K562 (cell line): ENCODE data around the gene BSPRY. TPM values are rescaled to one million over a fixed set of nuclear protein-coding genes. Genes with fewer than 3 reads are reported as not detected.

ENCODE experiments used
- ATAC-seq: fragments of 200-7000 bp; cut with Tn5 transposase; 3 replicates; pipeline ENCODE4 v1.9.1; 2020; ENCODE audit warnings: moderate library complexity
- BruUV-seq: library from RNA; stranded (reverse); fragments of 400-500 nt; replicated peaks from 2 replicates; lab custom pipeline; 2021; lab: Mats Ljungman, UMichigan
- CTCF ChIA-PET: fragments of 300-600 bp; formaldehyde crosslinking; extraction: SDS; loops from one replicate; lab custom pipeline; 2021; ENCODE audit warnings: low intra/inter-chr PET ratio; lab: Yijun Ruan, JAX
- POLR2A ChIA-PET: fragments of 300-600, 350-650 bp; sonication (Branson Sonifier 250); formaldehyde crosslinking; extraction: SDS; loops from one replicate; lab custom pipeline; 2021; ENCODE audit warnings: antibody characterized with exemption, inconsistent platforms; lab: Yijun Ruan, JAX
- DNase-seq, 4 experiments: peaks; one replicate each; pipeline versions ENCODE4 v3.0.0 to v3.0.0-alpha.2; 2011 to 2018; ENCODE audit warnings: low spot score in 3 of 4, mixed read lengths in 3 of 4; ENCODE audit errors: extremely low read depth in 1 of 4
- FAIRE-seq: peaks from 2 replicates; lab custom pipeline; 2011; peaks lifted over from hg19 to GRCh38; lab: Jason Lieb, UNC
- H2AFZ ChIP-seq: 2 replicates; pipeline ENCODE4 v1.6.0; 2011; ENCODE audit warnings: low read depth, low read length, control low read depth, inconsistent platforms
- H3K27ac ChIP-seq: fragments of 200-600 bp; 3 replicates; pipeline ENCODE4 v1.8.0; 2011; ENCODE audit warnings: low read depth, mild to moderate bottlenecking, control low read depth, inconsistent platforms, low read length, moderate library complexity, mixed read lengths; ENCODE audit errors: extremely low read depth
- H3K27me3 ChIP-seq, 2 experiments: fragments of 300-600 bp in 1 of 2; 2 replicates in 1 of 2; 3 replicates in 1 of 2; pipeline versions ENCODE4 v1.6.0 to v1.8.0; 2011; ENCODE audit warnings: inconsistent platforms in 2 of 2, low read length in 2 of 2, mild to moderate bottlenecking in 1 of 2, mixed read lengths in 1 of 2, moderate library complexity in 1 of 2; ENCODE audit not compliant: control insufficient read depth in 2 of 2, insufficient read depth in 2 of 2
- H3K36me3 ChIP-seq: fragments of 300-600 bp; 3 replicates; pipeline ENCODE4 v1.8.0; 2011; ENCODE audit warnings: mild to moderate bottlenecking, low read length, inconsistent platforms; ENCODE audit not compliant: control insufficient read depth, insufficient read depth
- H3K4me1 ChIP-seq, 2 experiments: fragments of 200-600 bp in 1 of 2; replicated peaks in 1 of 2; 2 replicates in 1 of 2; 3 replicates in 1 of 2; pipeline versions ENCODE4 v1.5.1 to v1.8.0; 2011; ENCODE audit warnings: inconsistent platforms in 2 of 2, low read length in 2 of 2, mild to moderate bottlenecking in 1 of 2, mixed read lengths in 1 of 2, moderate library complexity in 1 of 2; ENCODE audit not compliant: control insufficient read depth in 2 of 2, insufficient read depth in 2 of 2
- H3K4me2 ChIP-seq: 2 replicates; pipeline ENCODE4 v1.6.1; 2011; ENCODE audit warnings: low read length, control low read depth, inconsistent platforms, mixed read lengths; ENCODE audit not compliant: insufficient read depth
- H3K4me3 ChIP-seq: fragments of 200-600 bp; sonication (generic), shearing (Covaris generic); 2 replicates; pipeline ENCODE4 v1.5.1; 2016; ENCODE audit warnings: control low read depth, inconsistent platforms
- H3K79me2 ChIP-seq: fragments of 200-600 bp; 3 replicates; pipeline ENCODE4 v1.8.0; 2011; ENCODE audit warnings: low read length, inconsistent platforms; ENCODE audit not compliant: control insufficient read depth, insufficient read depth
- H3K9ac ChIP-seq, 2 experiments: 2 replicates each; pipeline versions ENCODE4 v1.6.0 to v1.6.1; 2011; ENCODE audit warnings: low read depth in 2 of 2, low read length in 2 of 2, control low read depth in 1 of 2, inconsistent platforms in 1 of 2, mild to moderate bottlenecking in 1 of 2, mixed read lengths in 1 of 2; ENCODE audit not compliant: insufficient read depth in 1 of 2
- H3K9me1 ChIP-seq: one replicate; pipeline ENCODE4 v1.6.0; 2011; ENCODE audit warnings: inconsistent platforms, mild to moderate bottlenecking, low read length, moderate library complexity; ENCODE audit not compliant: control insufficient read depth, insufficient read depth
- H3K9me3 ChIP-seq: replicated peaks from 2 replicates; pipeline ENCODE4 v1.5.1; 2011; ENCODE audit warnings: low read depth, low read length, inconsistent platforms; ENCODE audit not compliant: control insufficient read depth, insufficient read depth
- H4K20me1 ChIP-seq: replicated peaks from 2 replicates; pipeline ENCODE4 v1.6.1; 2011; ENCODE audit warnings: low read length, inconsistent platforms, mixed read lengths; ENCODE audit not compliant: control insufficient read depth, insufficient read depth
- BRD4 ChIP-seq: fragments of 200-600 bp; sonication (generic); IDR thresholded peaks from 2 replicates; pipeline ENCODE4 v1.6.1; 2017; ENCODE audit warnings: inconsistent platforms
- ELF2 ChIP-seq: fragments of 250-450 bp; sonication (Bioruptor Pico); IDR thresholded peaks from 2 replicates; pipeline ENCODE4 v1.5.0; 2021; ENCODE audit warnings: mild to moderate bottlenecking
- FUS ChIP-seq: fragments of 200-400 bp; formaldehyde crosslinking; optimal IDR thresholded peaks from 2 replicates; pipeline ENCODE3; 2017; ENCODE audit warnings: low read depth, low read length
- HBP1 ChIP-seq: fragments of 450-650 bp; formaldehyde crosslinking; IDR thresholded peaks from 2 replicates; pipeline ENCODE4 v1.4.0; 2022; ENCODE audit warnings: missing genetic modification characterization
- NKRF ChIP-seq: fragments of 450-650 bp; IDR thresholded peaks from 2 replicates; pipeline ENCODE4 v1.6.1; 2016; ENCODE audit warnings: borderline replicate concordance
- PHF21A ChIP-seq: fragments of 450-650 bp; IDR thresholded peaks from 2 replicates; pipeline ENCODE4 v1.6.1; 2017; ENCODE audit warnings: low read depth, borderline replicate concordance
- POLR2A ChIP-seq: fragments of 450-650 bp; conservative IDR thresholded peaks from 2 replicates; pipeline ENCODE4 v1.6.1; 2016
- SAFB ChIP-seq: fragments of 200-400 bp; formaldehyde crosslinking; IDR thresholded peaks from 2 replicates; pipeline ENCODE4 v1.6.1; 2017; ENCODE audit warnings: low read depth, low read length, borderline replicate concordance
- ZNF165 ChIP-seq: fragments of 250-450 bp; sonication (Bioruptor Pico); IDR thresholded peaks from 2 replicates; pipeline ENCODE4 v1.4.0; 2020; ENCODE audit warnings: borderline replicate concordance
- WGBS: fragments of 100-300 bp; shearing (Covaris generic); methylation state at CpG from one replicate; pipeline ENCODE4 v1.1.6; 2016; ENCODE audit warnings: low coverage, mixed read lengths; ENCODE audit not compliant: insufficient coverage; ENCODE audit errors: missing lambda C conversion rate; 5-methylcytosine and 5-hydroxymethylcytosine counted together
- in situ Hi-C: fragments of 300-500 bp; cut with MboI; formaldehyde crosslinking; loops from 4 replicates; pipeline ENCODE4 v1.15.0; 2018; ENCODE audit warnings: inconsistent platforms, mixed read lengths
- intact Hi-C: fragments of 100-400 bp; cut with micrococcal nuclease; formaldehyde crosslinking; loops from 2 replicates; pipeline ENCODE4 v1.14.2; 2022
- polyA plus RNA-seq, 8 experiments: library from polyadenylated mRNA; depleted of rRNA in 4 of 8; stranded (reverse) in 5 of 8; unstranded in 3 of 8; fragments of >200 nt; fragmentation: Nextera tagmentation in 2 of 8; fragmentation: Illumina TruSeq in 1 of 8; extraction: Ambion mirVana in 2 of 8; extraction: Trizol in 1 of 8; gene quantifications; 2 replicates each; pipeline versions ENCODE4 v1.2.1 to v1.2.3, GENCODE V29; 2011 to 2014; ENCODE audit warnings: inconsistent platforms in 1 of 8, missing spikeins in 1 of 8
- total RNA-seq, 7 experiments: library from RNA; depleted of rRNA in 6 of 7; stranded (reverse); fragments of >200 nt in 6 of 7; fragmentation: Illumina TruSeq in 2 of 7; extraction: Trizol in 2 of 7; gene quantifications; 2 replicates each; pipeline versions ENCODE4 v1.2.1 to v1.2.3, GENCODE V29; 2011 to 2021; ENCODE audit warnings: low replicate concordance in 1 of 7

Gene BSPRY
- total and polyA plus RNA-seq, 9 of the 15 experiments (the other 6 are each of a cell fraction or from before 2014, with no cell fraction given) = 0.07 to 0.67 (median 0.18) TPM

GRCh38 chr9:113356686-113357292, 7.4 kb downstream of the BSPRY start:
- CTCF ChIA-PET = no interaction called here
- in situ Hi-C loops = no loop called here
- TF ChIP-seq BRD4 (no peak), POLR2A (no peak), ZNF165 (no peak), NKRF (no peak), SAFB (no peak), PHF21A (no peak), ELF2 (CRISPR knock-in tag) (no peak), HBP1 (CRISPR knock-in tag) (no peak), FUS (no peak)

More at GRCh38 chr9:113356686-113357292, 7.4 kb downstream of the BSPRY start:
- Histone ChIP-seq H3K4me1 (peaks cover 6 to 10% of the 10 kb centered on the region in 2 experiments; a peak in 4 of 5 replicates), H3K9ac (no peak overlapping the region), H4K20me1 (no peaks in the 10 kb centered on the region), H3K9me1 (no peaks in the 10 kb centered on the region), H3K4me3 (no peak overlapping the region), H3K36me3 (no peaks in the 10 kb centered on the region), H3K9me3 (no peaks in the 10 kb centered on the region), H3K4me2 (no peak overlapping the region), H3K79me2 (no peaks in the 10 kb centered on the region), H3K27ac (no peak overlapping the region), H2AFZ (no peak overlapping the region), H3K27me3 (peaks cover 0 to 13% of the 10 kb centered on the region in 2 experiments; a peak in 2 of 5 replicates)
- FAIRE-seq (no peak), ATAC-seq (no peak), DNase-seq (no peak)
- no TSS peak for BruUV-seq
- WGBS = 31% methylated on average over 7 of the region's 7 CpGs
- intact Hi-C loops = loop anchor here (5.0 kb wide), 1 partner anchor 301 kb away; no protein-coding TSS in a partner anchor
- POLR2A ChIA-PET = interaction anchor here (0.6 kb wide), 2 partner anchors 15 to 82 kb away, joined by 3 read pairs; no protein-coding TSS in a partner anchor
